Adipocyte (in vitro differentiated cells): ENCODE data around the gene HES5.

Source experiments
- DNase-seq: peaks from one replicate; pipeline ENCODE4 v3.0.0-alpha.2; 2015; ENCODE audit warnings: low read depth
- H3K27me3 ChIP-seq: replicated peaks from 2 replicates; pipeline ENCODE4 v1.7.0; 2013; ENCODE audit warnings: mild to moderate bottlenecking, low read length, moderate library complexity; ENCODE audit not compliant: control insufficient read depth, insufficient read depth
- H3K36me3 ChIP-seq: 2 replicates; pipeline ENCODE4 v1.7.0; 2013; ENCODE audit warnings: low read length, mild to moderate bottlenecking, moderate library complexity; ENCODE audit not compliant: control insufficient read depth, insufficient read depth, severe bottlenecking
- H3K4me1 ChIP-seq: 2 replicates; pipeline ENCODE4 v1.7.0; 2013; ENCODE audit warnings: mild to moderate bottlenecking, low read length, moderate library complexity; ENCODE audit not compliant: control insufficient read depth, insufficient read depth
- H3K4me3 ChIP-seq: 2 replicates; pipeline ENCODE4 v1.7.0; 2013; ENCODE audit warnings: mild to moderate bottlenecking, low read length, moderate library complexity
- H3K9ac ChIP-seq: 2 replicates; pipeline ENCODE4 v1.7.0; 2013; ENCODE audit warnings: mild to moderate bottlenecking, low read length, moderate library complexity
- H3K9me3 ChIP-seq: 2 replicates; pipeline ENCODE4 v1.7.0; 2013; ENCODE audit warnings: mild to moderate bottlenecking, low read length, moderate library complexity; ENCODE audit not compliant: control insufficient read depth

The HES5 gene

GRCh38 chr1:2544093-2544874, 14.2 kb upstream of the HES5 start:
- Histone ChIP-seq H3K36me3 (no peaks in the 10 kb centered on the region), H3K27me3 (peaks cover 7% of the 10 kb centered on the region), H3K9me3 (no peaks in the 10 kb centered on the region), H3K4me3 (no peak overlapping the region), H3K9ac (no peak overlapping the region), H3K4me1 (peaks cover 21% of the 10 kb centered on the region)
- no peak for DNase-seq

- H3K4me3 ChIP-seq, result no peak overlapping the region
- peaks cover 11% of the 10 kb centered on the region for H3K27me3 ChIP-seq
- H3K36me3 ChIP-seq, result no peaks in the 10 kb centered on the region
- H3K9ac ChIP-seq, result no peak overlapping the region
- peaks cover 16% of the 10 kb centered on the region for H3K4me1 ChIP-seq
- no peaks in the 10 kb centered on the region for H3K9me3 ChIP-seq
- DNase-seq, result no peak
Observed at GRCh38 chr1:2543543-2544092, 13.6 kb upstream of the HES5 start.

GRCh38 chr1:2542246-2542915, 12.3 kb upstream of the HES5 start:
- no peaks in the 10 kb centered on the region for H3K9me3 ChIP-seq
- H3K27me3 ChIP-seq, result peaks cover 22% of the 10 kb centered on the region
- DNase-seq, result no peak
- H3K4me1 ChIP-seq, result peaks cover 8% of the 10 kb centered on the region
- no peak overlapping the region for H3K4me3 ChIP-seq
- no peak overlapping the region for H3K9ac ChIP-seq
- no peaks in the 10 kb centered on the region for H3K36me3 ChIP-seq

- Histone ChIP-seq H3K36me3 (no peaks in the 10 kb centered on the region), H3K4me3 (no peak overlapping the region), H3K9me3 (no peaks in the 10 kb centered on the region), H3K9ac (no peak overlapping the region), H3K27me3 (peaks cover 24% of the 10 kb centered on the region), H3K4me1 (peaks cover 2% of the 10 kb centered on the region)
- no peak for DNase-seq
Observed at GRCh38 chr1:2541619-2542245, 11.7 kb upstream of the HES5 start.

GRCh38 chr1:2540816-2541492, 10.9 kb upstream of the HES5 start:
- DNase-seq, result no peak
- no peak overlapping the region for H3K9ac ChIP-seq
- H3K36me3 ChIP-seq, result no peaks in the 10 kb centered on the region
- peaks cover 30% of the 10 kb centered on the region for H3K27me3 ChIP-seq
- H3K4me1 ChIP-seq, result no peaks in the 10 kb centered on the region
- H3K4me3 ChIP-seq, result no peak overlapping the region
- H3K9me3 ChIP-seq, result no peaks in the 10 kb centered on the region

- no peaks in the 10 kb centered on the region for H3K36me3 ChIP-seq
- peaks cover 43% of the 10 kb centered on the region for H3K27me3 ChIP-seq
- H3K4me3 ChIP-seq, result no peak overlapping the region
- no peaks in the 10 kb centered on the region for H3K4me1 ChIP-seq
- H3K9ac ChIP-seq, result no peak overlapping the region
- no peak for DNase-seq
- H3K9me3 ChIP-seq, result no peaks in the 10 kb centered on the region
Observed at GRCh38 chr1:2539312-2539907, 9.3 kb upstream of the HES5 start.

- no peaks in the 10 kb centered on the region for H3K4me1 ChIP-seq
- H3K36me3 ChIP-seq, result no peaks in the 10 kb centered on the region
- DNase-seq, result no peak
- no peak overlapping the region for H3K9ac ChIP-seq
- H3K27me3 ChIP-seq, result peaks cover 45% of the 10 kb centered on the region
- no peaks in the 10 kb centered on the region for H3K9me3 ChIP-seq
- H3K4me3 ChIP-seq, result no peak overlapping the region
Observed at GRCh38 chr1:2538872-2539271, 8.8 kb upstream of the HES5 start.

- H3K9ac ChIP-seq, result no peak overlapping the region
- H3K36me3 ChIP-seq, result no peaks in the 10 kb centered on the region
- H3K27me3 ChIP-seq, result peaks cover 48% of the 10 kb centered on the region
- no peak for DNase-seq
- no peaks in the 10 kb centered on the region for H3K4me1 ChIP-seq
- H3K4me3 ChIP-seq, result no peak overlapping the region
- no peaks in the 10 kb centered on the region for H3K9me3 ChIP-seq
Observed at GRCh38 chr1:2538376-2538775, 8.3 kb upstream of the HES5 start.

GRCh38 chr1:2537784-2538115, 7.7 kb upstream of the HES5 start:
- H3K4me3 ChIP-seq, result no peak overlapping the region
- no peaks in the 10 kb centered on the region for H3K9me3 ChIP-seq
- H3K9ac ChIP-seq, result no peak overlapping the region
- no peak for DNase-seq
- no peaks in the 10 kb centered on the region for H3K36me3 ChIP-seq
- no peaks in the 10 kb centered on the region for H3K4me1 ChIP-seq
- H3K27me3 ChIP-seq, result peaks cover 51% of the 10 kb centered on the region

- DNase-seq, result no peak
- Histone ChIP-seq H3K9me3 (no peaks in the 10 kb centered on the region), H3K36me3 (no peaks in the 10 kb centered on the region), H3K9ac (no peak overlapping the region), H3K27me3 (peaks cover 60% of the 10 kb centered on the region), H3K4me3 (no peak overlapping the region), H3K4me1 (no peaks in the 10 kb centered on the region)
Observed at GRCh38 chr1:2535981-2536380, 5.9 kb upstream of the HES5 start.

GRCh38 chr1:2535455-2535854, 5.4 kb upstream of the HES5 start:
- DNase-seq, result no peak
- Histone ChIP-seq H3K4me1 (no peaks in the 10 kb centered on the region), H3K36me3 (no peaks in the 10 kb centered on the region), H3K4me3 (no peak overlapping the region), H3K9ac (no peak overlapping the region), H3K27me3 (peaks cover 65% of the 10 kb centered on the region), H3K9me3 (no peaks in the 10 kb centered on the region)
